ENCODE measurements around the gene CAP1. TPM values are rescaled to one million over a fixed set of nuclear protein-coding genes. Genes with fewer than 3 reads are reported as not detected.
"Not testable (repeated sequence)": the region's sequence is repeated elsewhere in the genome, so short reads cannot be mapped to it uniquely, and the experiment has no call there.

Gene CAP1
- total RNA-seq, 1 donor from 2014 or later = 512 TPM

DNA sequence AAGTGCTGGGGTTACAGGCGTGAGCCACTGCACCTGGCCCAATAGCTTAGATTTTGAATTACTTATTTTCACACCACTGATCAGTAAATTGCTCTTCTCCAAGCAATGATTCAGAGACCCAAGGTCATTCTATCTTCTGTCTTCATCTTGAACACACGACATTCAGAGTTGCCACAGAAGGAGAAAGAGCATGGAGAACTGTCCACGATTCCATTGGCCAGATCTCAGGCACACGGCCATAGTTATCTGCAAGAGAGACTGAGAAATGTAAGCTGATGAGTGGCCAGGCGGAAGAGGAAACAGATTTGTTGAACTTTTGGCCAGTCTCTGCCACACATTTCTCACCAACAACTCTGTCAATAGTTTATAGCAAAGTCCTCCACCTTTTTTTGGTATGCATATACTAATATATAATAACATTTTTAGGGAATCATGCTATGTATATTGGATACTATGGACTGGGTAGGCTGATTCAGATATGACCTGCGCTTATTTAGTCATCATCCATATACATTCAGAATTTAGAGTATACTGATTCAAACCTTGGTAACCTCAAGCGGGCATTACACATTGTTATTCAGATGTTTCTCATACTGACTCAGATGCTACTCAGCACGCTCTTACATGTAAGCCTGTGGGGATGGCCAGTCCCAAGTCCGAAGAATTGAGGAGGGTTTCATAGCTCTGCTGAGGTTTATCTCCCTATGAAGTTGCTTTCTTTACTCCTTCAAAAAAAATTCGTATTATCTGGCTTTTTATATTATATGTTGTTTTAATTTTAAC, 25.5 kb upstream of the CAP1 start:
- Mint-ChIP-seq H3K27ac (no peak overlapping the region), H3K4me1 (ENCODE audit: low read depth) (peaks cover 11% of the 10 kb centered on the region), H3K9me3 (peaks cover 9% of the 10 kb centered on the region), H3K4me3 (ENCODE audit: low read depth) (no peak overlapping the region), H3K27me3 (ENCODE audit: low read depth) (peaks cover 10% of the 10 kb centered on the region), H3K36me3 (ENCODE audit: low read depth) (no peaks in the 10 kb centered on the region)
- DNase-seq (ENCODE audit: low spot score) = no peak
- intact Hi-C loops (cut with micrococcal nuclease) = loop anchor here (2.0 kb wide), 2 partner anchors 24 to 60 kb away; partner anchors contain the start of gene MFSD2A

DNA sequence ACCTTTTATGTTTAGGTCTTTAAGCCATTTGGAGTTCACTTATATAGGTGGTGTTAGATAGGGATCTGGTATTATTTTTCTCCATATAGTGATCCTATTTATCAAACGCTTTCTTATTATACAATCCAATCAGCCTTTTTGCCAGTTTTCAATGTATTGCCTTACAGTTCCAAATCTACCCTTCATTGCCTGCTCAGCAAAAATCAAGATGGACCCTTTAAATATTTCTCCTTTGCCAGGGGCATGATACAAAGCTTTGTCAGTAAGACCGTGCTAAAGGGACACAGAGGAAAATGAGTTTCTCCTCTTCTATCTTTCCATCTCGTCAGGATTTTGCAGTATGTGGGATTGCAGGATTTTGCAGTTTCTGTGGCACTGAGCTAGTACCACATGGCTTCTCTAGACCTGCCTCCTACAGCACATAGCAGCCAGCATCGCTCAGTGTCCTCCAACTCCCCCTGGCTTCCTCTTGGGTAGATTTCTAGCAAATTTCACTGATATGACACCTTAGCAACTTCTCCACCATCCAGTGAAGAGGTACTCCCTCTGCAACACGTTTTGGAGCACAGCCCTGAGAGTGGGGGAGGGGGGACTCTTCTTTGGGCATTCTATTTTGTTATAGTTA, 22.5 kb upstream of the CAP1 start:
- peaks cover 10% of the 10 kb centered on the region for H3K27me3 Mint-ChIP-seq (ENCODE audit: low read depth)
- no peak overlapping the region for H3K4me3 Mint-ChIP-seq (ENCODE audit: low read depth)
- peaks cover 11% of the 10 kb centered on the region for H3K4me1 Mint-ChIP-seq (ENCODE audit: low read depth)
- intact Hi-C loops (cut with micrococcal nuclease) = no loop called here
- no peak for DNase-seq (ENCODE audit: low spot score)
- no peak overlapping the region for H3K27ac Mint-ChIP-seq
- H3K36me3 Mint-ChIP-seq (ENCODE audit: low read depth) = no peaks in the 10 kb centered on the region
- no peaks in the 10 kb centered on the region for H3K9me3 Mint-ChIP-seq

DNA sequence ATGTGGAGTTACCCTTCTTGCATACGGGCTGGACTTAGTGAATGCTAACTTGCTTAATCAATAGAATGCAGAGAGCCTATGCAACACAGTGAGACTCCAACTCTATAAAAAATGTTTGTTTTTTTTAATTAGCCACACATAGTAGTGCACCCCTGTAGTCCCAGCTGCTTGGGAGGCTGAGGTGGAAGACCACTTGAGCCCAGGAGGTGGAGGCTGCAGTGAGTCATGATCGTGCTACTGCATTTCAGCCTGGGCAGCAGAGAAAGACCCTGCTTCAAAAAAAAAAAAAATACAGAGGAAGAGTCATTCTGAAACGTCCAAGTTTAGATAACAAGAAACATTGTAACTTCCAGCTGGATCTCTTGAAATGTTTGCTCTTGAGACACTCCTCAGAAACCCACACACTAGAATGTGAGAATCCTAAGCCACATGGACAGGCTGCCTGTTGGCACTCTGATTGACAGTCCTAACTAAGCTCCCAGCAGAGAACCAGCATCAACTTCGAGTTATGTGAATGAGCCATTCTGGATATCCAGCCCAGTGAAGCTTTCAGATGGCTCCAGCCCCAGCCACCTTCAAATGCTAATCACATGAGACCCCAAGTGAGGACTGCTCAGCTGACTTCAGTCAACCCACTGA, 20.0 kb upstream of the CAP1 start:
- intact Hi-C loops (cut with micrococcal nuclease) = no loop called here
- no peak for DNase-seq (ENCODE audit: low spot score)
- H3K27ac Mint-ChIP-seq = no peak overlapping the region
- peaks cover 19% of the 10 kb centered on the region for H3K27me3 Mint-ChIP-seq (ENCODE audit: low read depth)
- no peaks in the 10 kb centered on the region for H3K36me3 Mint-ChIP-seq (ENCODE audit: low read depth)
- H3K4me1 Mint-ChIP-seq (ENCODE audit: low read depth) = peaks cover 3% of the 10 kb centered on the region
- H3K9me3 Mint-ChIP-seq = peaks cover 3% of the 10 kb centered on the region
- H3K4me3 Mint-ChIP-seq (ENCODE audit: low read depth) = no peak overlapping the region

DNA sequence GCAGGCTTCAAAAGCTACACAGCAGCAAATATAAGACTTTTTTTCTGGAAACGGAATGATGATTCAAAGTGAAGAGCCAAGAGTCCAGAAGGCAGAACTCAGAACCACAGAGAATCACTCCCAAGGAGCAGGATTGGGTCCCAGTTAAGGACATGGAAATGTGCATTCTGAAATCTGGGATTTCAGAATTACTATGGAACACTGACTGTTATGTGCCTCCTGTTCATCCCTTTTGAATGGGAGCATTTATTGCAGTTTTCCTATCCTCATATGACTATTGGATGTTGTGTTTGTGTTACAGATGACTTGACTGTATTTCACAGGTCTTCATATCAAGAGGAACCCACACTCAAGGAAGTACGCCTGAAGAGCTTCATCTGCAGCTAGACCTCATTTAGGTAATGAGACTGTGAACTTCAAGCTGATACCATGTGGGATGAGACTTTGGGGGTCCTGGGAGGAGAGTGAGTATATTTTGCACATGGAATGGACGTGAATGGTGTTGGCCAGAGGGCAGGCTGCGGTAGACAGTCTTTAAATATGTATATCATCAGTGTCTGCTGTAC, 17.1 kb upstream of the CAP1 start:
- Mint-ChIP-seq H3K27me3 (ENCODE audit: low read depth) (peaks cover 16% of the 10 kb centered on the region), H3K36me3 (ENCODE audit: low read depth) (no peaks in the 10 kb centered on the region), H3K4me3 (ENCODE audit: low read depth) (no peak overlapping the region), H3K4me1 (ENCODE audit: low read depth) (peaks cover 3% of the 10 kb centered on the region), H3K27ac (no peak overlapping the region), H3K9me3 (peaks cover 3% of the 10 kb centered on the region)
- DNase-seq (ENCODE audit: low spot score) = no peak
- intact Hi-C loops (cut with micrococcal nuclease) = no loop called here

DNA sequence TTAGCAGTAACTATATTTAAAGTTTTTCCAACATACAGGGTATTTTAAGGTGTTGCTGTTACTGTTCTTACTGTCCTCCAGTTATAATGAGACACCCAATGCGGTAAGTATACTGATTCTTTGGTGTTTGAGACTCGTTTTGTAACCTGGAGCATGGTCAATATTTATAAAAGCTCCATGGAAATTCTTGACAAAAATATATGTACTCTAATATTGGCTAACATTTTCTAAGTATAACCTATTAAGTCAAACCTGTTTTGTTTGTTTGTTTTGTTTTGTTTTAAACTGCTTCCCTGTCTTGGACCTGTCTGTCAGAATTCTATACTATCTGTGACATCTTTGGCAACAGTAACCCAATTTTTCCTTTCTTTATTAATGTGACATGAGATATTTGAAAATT, 15.9 kb upstream of the CAP1 start:
- Mint-ChIP-seq H3K27ac (no peak overlapping the region), H3K4me3 (ENCODE audit: low read depth) (no peak overlapping the region), H3K9me3 (peaks cover 3% of the 10 kb centered on the region), H3K27me3 (ENCODE audit: low read depth) (peaks cover 17% of the 10 kb centered on the region), H3K36me3 (ENCODE audit: low read depth) (no peaks in the 10 kb centered on the region), H3K4me1 (ENCODE audit: low read depth) (peaks cover 2% of the 10 kb centered on the region)
- intact Hi-C loops (cut with micrococcal nuclease) = no loop called here
- DNase-seq (ENCODE audit: low spot score) = no peak

DNA sequence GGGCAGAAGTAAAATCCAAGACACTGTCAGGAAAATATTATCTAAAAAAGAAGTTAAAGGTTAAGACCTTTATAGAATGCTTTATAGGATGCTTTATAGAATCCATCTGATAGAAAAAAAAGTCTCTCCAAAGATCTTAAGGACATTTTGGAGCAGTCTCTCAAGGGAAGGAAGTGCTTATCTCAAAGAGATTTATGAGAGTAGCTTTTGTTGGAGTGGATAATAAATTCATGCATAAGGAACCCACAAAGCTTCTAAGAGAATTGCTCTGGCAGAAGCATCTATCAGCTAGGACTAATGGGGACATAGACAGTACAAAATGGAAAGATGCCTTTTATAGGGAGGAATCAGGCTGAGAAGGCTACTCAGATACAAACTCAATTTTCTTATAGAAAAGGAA, 12.9 kb upstream of the CAP1 start:
- no peak overlapping the region for H3K27ac Mint-ChIP-seq
- intact Hi-C loops (cut with micrococcal nuclease) = no loop called here
- H3K36me3 Mint-ChIP-seq (ENCODE audit: low read depth) = no peaks in the 10 kb centered on the region
- no peak for DNase-seq (ENCODE audit: low spot score)
- peaks cover 3% of the 10 kb centered on the region for H3K9me3 Mint-ChIP-seq
- peaks cover 20% of the 10 kb centered on the region for H3K27me3 Mint-ChIP-seq (ENCODE audit: low read depth)
- H3K4me1 Mint-ChIP-seq (ENCODE audit: low read depth) = peaks cover 12% of the 10 kb centered on the region
- no peak overlapping the region for H3K4me3 Mint-ChIP-seq (ENCODE audit: low read depth)

DNA sequence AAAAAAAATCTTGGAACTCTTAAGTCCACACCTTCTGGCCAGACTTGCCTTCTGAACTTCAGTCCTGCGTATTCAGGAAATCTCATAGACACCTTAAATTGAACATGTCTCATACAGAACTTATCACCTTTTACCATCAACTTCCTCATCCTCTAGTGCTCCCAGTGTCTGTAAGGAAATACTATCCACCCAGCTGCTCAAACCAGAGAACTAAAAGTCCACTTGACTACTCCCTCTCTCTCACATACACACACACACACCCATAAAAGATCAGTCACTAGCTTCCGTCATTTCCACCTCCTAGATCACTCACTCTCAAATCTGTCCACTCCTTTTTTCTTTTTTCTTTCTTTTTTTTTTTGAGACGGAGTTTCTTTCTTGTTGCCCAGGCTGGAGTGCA, 10.9 kb upstream of the CAP1 start:
- intact Hi-C loops (cut with micrococcal nuclease) = no loop called here
- H3K4me3 Mint-ChIP-seq (ENCODE audit: low read depth) = no peak overlapping the region

DNA sequence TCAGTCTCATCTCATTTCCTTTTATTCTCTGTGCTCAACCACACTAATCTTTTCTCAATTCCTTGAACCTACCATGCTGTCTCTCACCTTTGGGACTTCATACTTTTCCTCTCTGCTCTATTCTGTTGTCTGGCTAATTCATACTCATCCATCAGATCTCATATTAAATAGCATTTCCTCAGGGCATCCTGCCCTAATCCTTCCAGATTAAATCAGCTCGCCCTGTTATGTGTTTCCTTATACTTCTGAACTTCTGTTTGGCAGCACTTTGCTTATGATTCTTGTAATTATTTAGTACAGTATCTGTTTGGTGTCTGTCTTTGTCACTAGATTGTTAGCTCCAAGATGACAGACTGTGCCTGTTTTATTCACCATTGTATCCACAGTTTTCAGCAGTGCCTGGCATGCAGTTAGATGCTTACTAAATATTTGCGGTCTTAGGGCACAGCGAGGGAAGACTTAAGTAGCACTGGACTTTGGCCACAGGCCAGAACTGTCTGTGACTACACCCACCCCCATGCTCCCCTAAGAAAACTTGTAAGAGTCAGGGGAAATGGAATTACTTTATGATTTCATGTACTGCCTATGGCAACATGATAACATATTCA, 9.9 kb upstream of the CAP1 start:
- Mint-ChIP-seq H3K4me3 (ENCODE audit: low read depth) (no peak overlapping the region), H3K27ac (no peak overlapping the region), H3K4me1 (ENCODE audit: low read depth) (peaks cover 26% of the 10 kb centered on the region), H3K27me3 (ENCODE audit: low read depth) (peaks cover 11% of the 10 kb centered on the region), H3K9me3 (no peaks in the 10 kb centered on the region), H3K36me3 (ENCODE audit: low read depth) (no peaks in the 10 kb centered on the region)
- no peak for DNase-seq (ENCODE audit: low spot score)
- intact Hi-C loops (cut with micrococcal nuclease) = no loop called here

More for the DNA sequence above, 10.9 kb upstream of the CAP1 start:
- Mint-ChIP-seq H3K9me3 (peaks cover 3% of the 10 kb centered on the region), H3K27me3 (ENCODE audit: low read depth) (peaks cover 13% of the 10 kb centered on the region), H3K4me1 (ENCODE audit: low read depth) (peaks cover 18% of the 10 kb centered on the region), H3K36me3 (ENCODE audit: low read depth) (no peaks in the 10 kb centered on the region), H3K27ac (no peak overlapping the region)
- DNase-seq (ENCODE audit: low spot score) = no peak

DNA sequence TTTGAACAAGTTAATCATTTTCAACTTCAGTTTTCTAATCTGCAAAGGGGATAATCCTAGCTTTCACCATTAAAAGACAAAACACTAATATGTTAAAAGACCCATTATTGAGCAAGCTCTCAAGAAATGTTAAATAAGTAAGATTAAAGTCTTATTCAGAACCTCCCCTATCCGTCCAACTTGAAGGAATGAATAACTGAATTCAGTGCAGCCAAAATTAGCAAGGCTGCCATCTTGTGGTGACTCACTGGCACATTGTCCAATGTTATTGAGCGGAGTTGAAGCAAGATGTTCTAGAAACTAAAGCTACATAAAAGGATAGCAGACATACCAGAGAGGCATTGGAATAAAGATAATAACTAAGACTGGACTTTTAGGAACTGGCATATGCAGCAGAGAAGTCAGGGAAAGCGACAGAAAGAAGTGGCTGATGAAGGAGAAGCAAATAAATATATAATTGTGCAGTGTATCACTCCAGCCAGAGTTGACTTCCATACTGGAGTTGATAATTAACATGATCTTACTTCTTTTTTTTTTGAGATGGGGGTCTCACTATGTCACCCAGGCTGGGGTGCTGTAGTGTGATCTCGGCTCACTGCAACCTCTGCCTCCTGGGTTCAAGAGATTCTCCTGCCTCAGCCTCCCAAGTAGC, 8.2 kb upstream of the CAP1 start:
- H3K27me3 Mint-ChIP-seq (ENCODE audit: low read depth) = peaks cover 11% of the 10 kb centered on the region
- peak; percentile 34 for DNase-seq (ENCODE audit: low spot score)
- peaks cover 32% of the 10 kb centered on the region for H3K4me1 Mint-ChIP-seq (ENCODE audit: low read depth)
- no peak overlapping the region for H3K27ac Mint-ChIP-seq
- intact Hi-C loops (cut with micrococcal nuclease) = loop anchor here (1.0 kb wide), 1 partner anchor 113 kb away; no protein-coding TSS in a partner anchor
- no peaks in the 10 kb centered on the region for H3K36me3 Mint-ChIP-seq (ENCODE audit: low read depth)
- no peak overlapping the region for H3K4me3 Mint-ChIP-seq (ENCODE audit: low read depth)
- no peaks in the 10 kb centered on the region for H3K9me3 Mint-ChIP-seq

DNA sequence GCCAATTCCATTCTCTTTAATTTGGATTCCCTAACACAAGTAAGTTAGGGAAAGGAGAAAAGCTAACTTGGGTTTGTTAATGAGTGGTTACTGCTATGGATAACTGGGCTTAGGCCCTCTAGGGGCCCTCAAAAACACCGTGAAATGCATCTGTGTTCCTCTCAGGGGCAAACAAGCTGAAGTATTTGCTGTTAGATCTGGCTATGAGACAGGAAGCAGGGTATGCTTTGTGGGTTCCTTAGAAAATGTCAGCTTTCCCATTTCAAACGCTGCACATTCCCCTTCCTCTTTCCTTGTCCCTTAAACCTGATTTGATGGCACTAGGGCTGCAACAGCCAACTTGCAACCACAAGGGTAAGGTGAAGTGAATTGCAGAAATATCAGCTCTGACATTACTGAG, 5.7 kb upstream of the CAP1 start:
- H3K4me3 Mint-ChIP-seq (ENCODE audit: low read depth) = peak overlapping the region; percentile 14
- H3K4me1 Mint-ChIP-seq (ENCODE audit: low read depth) = peaks cover 45% of the 10 kb centered on the region
- no peak for DNase-seq (ENCODE audit: low spot score)
- H3K27ac Mint-ChIP-seq = peak overlapping the region; percentile 38
- H3K9me3 Mint-ChIP-seq = no peaks in the 10 kb centered on the region
- H3K27me3 Mint-ChIP-seq (ENCODE audit: low read depth) = peaks cover 3% of the 10 kb centered on the region
- H3K36me3 Mint-ChIP-seq (ENCODE audit: low read depth) = peaks cover 9% of the 10 kb centered on the region
- intact Hi-C loops (cut with micrococcal nuclease) = no loop called here

DNA sequence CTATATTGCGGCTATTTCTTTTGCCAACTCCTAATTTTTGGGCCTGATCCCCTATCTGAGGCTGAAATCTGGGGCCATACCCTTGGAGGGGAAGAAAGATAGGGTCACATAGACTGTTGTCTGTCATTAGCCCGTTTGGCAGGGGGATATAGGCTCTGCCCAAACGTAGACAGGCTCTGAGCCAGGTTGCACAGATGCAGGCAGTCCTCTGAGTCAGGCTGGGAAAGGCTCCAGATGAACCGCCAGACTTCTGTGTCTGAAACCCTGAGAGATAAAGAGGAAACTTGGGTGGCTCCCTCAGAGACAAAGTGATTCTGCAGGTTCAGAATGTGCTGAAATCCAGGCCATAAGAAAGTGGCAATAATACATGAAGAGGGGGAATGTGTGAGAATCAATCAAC, 4.0 kb upstream of the CAP1 start:
- Mint-ChIP-seq H3K9me3 (no peaks in the 10 kb centered on the region), H3K36me3 (ENCODE audit: low read depth) (peaks cover 22% of the 10 kb centered on the region), H3K27ac (no peak overlapping the region), H3K4me1 (ENCODE audit: low read depth) (peaks cover 42% of the 10 kb centered on the region), H3K27me3 (ENCODE audit: low read depth) (no peaks in the 10 kb centered on the region), H3K4me3 (ENCODE audit: low read depth) (no peak overlapping the region)
- DNase-seq (ENCODE audit: low spot score) = no peak
- intact Hi-C loops (cut with micrococcal nuclease) = no loop called here

DNA sequence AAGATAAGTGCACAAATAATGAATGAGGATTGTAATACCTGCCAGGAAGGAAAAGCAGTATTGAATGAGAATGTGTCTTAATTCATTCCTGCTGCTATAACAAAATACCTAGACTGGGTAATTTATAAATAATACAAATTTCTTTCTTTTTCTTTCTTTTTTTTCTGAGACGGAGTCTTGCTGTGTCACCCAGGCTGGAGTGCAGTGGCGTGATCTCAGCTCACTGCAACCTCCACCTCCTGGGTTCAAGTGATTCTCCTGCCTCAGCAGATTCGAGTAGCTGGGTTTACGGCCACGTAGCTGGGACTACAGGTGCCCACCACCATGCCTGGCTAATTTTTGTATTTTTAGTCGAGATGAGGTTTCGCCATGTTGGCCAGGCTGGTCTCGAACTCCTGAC, 3.3 kb upstream of the CAP1 start:
- H3K4me3 Mint-ChIP-seq (ENCODE audit: low read depth); H3K27ac Mint-ChIP-seq; DNase-seq (ENCODE audit: low spot score); H3K27me3 Mint-ChIP-seq (ENCODE audit: low read depth); intact Hi-C loops (cut with micrococcal nuclease); H3K9me3 Mint-ChIP-seq: not testable (repeated sequence)
- peaks cover 45% of the 10 kb centered on the region for H3K4me1 Mint-ChIP-seq (ENCODE audit: low read depth)
- peaks cover 29% of the 10 kb centered on the region for H3K36me3 Mint-ChIP-seq (ENCODE audit: low read depth)

Measured in activated T-helper 2 cell treated with anti-CD3 and anti-CD28 coated beads, Interferon-gamma antibody, Interleukin-2, Interleukin-4, amounts not matched to agents 10 μg/mL and 5 μg/mL and 100 μg/mL, durations not matched to agents 14 hours and 24 hours and 36 hours (primary cell).